Measurements from ENCODE around the gene EFNA5. TPM values are rescaled to one million over a fixed set of nuclear protein-coding genes. Genes with fewer than 3 reads are reported as not detected.

Gene EFNA5
- total and polyA plus RNA-seq, 2 of the 8 experiments (the other 6 are each of a cell fraction or from before 2014, with no cell fraction given), result 9.6 to 21.8 TPM

DNA sequence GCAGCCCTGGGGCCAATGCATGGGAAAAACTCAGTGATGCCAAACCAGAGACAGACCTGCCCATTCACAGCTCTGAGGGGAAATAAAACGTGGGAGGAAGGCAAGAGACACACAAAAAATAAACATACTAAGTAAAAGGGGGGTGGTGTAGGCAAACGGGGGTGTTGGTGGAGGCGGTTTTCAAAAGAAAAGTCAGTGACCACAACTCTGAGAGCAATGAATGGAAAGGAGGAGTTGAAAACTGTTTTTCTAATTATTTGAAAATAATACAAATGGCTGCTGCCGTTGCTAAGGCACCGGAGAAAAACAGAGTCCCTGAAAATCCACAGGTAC, 293.5 kb downstream of the EFNA5 start (continued):
- TF ChIP-seq, protein P1, sequence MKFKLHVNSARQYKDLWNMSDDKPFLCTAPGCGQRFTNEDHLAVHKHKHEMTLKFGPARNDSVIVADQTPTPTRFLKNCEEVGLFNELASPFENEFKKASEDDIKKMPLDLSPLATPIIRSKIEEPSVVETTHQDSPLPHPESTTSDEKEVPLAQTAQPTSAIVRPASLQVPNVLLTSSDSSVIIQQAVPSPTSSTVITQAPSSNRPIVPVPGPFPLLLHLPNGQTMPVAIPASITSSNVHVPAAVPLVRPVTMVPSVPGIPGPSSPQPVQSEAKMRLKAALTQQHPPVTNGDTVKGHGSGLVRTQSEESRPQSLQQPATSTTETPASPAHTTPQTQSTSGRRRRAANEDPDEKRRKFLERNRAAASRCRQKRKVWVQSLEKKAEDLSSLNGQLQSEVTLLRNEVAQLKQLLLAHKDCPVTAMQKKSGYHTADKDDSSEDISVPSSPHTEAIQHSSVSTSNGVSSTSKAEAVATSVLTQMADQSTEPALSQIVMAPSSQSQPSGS (IDR thresholded peaks at IDR 0.05; ENCODE audit: low read length), result no peak
- TF ChIP-seq EZH2 (IDR thresholded peaks at IDR 0.05; ENCODE audit: low read depth, low read length, severe bottlenecking) (no peak), CTBP2 (IDR thresholded peaks at IDR 0.05; ENCODE audit: borderline replicate concordance, insufficient read depth, insufficient read length, low read length) (no peak), BRCA1 (IDR thresholded peaks at IDR 0.05; ENCODE audit: low read depth, low read length) (no peak), CEBPB (IDR thresholded peaks at IDR 0.05; ENCODE audit: low read depth, low read length) (no peak)

All from H1 (cell line).